Activated B cell treated with CpG ODN at 0.5 μM for 24 hours (primary cell): ENCODE results near the gene MSI2. TPM values are rescaled to one million over a fixed set of nuclear protein-coding genes. Genes with fewer than 3 reads are reported as not detected.

Source experiments
- ATAC-seq: fragments of 200-7000 bp; cut with Tn5 transposase; one replicate; pipeline ENCODE4 v1.10.0; 2021; ENCODE audit warnings: low read depth, mild to moderate bottlenecking, moderate library complexity
- CTCF ChIA-PET: fragments of 350-600 bp; sonication (Branson Sonifier 250); formaldehyde crosslinking; loops from one replicate; lab custom pipeline; 2021; ENCODE audit warnings: antibody characterized with exemption; lab: Charles Lee
- POLR2A ChIA-PET: fragments of 350-600 bp; sonication (Branson Sonifier 250); formaldehyde crosslinking; loops from one replicate; lab custom pipeline; 2021; ENCODE audit warnings: antibody characterized with exemption; lab: Charles Lee
- DNase-seq: peaks from one replicate; pipeline ENCODE4 v3.0.0; 2022
- H3K27ac Mint-ChIP-seq: one replicate; pipeline ENCODE4 v1.8.0; 2020; ENCODE audit warnings: mixed read lengths
- H3K27me3 Mint-ChIP-seq: one replicate; pipeline ENCODE4 v1.8.0; 2021; ENCODE audit warnings: mixed read lengths
- H3K36me3 Mint-ChIP-seq: one replicate; pipeline ENCODE4 v1.8.0; 2021; ENCODE audit warnings: low read depth, mixed read lengths
- H3K4me1 Mint-ChIP-seq: one replicate; pipeline ENCODE4 v1.8.0; 2021; ENCODE audit warnings: mixed read lengths
- H3K4me3 Mint-ChIP-seq: one replicate; pipeline ENCODE4 v1.8.0; 2020; ENCODE audit warnings: mild to moderate bottlenecking, mixed read lengths
- H3K9me3 Mint-ChIP-seq: one replicate; pipeline ENCODE4 v1.8.0; 2020; ENCODE audit warnings: mixed read lengths
- intact Hi-C: fragments of 100-400 bp; cut with micrococcal nuclease; formaldehyde crosslinking; loops from one replicate; pipeline ENCODE4 v1.15.1; 2024
- total RNA-seq: library from RNA; stranded (reverse); gene quantifications from 2 replicates; pipeline ENCODE4 v1.2.3, GENCODE V29; 2022
- TF ChIP-seq, protein P1 (sequence below): fragments of 200-600 bp; IDR thresholded peaks from one replicate; pipeline ENCODE4 v1.8.0; 2022; ENCODE audit warnings: antibody characterized with exemption, mild to moderate bottlenecking

Gene MSI2
- total RNA-seq, 1 donor from 2014 or later = 102 TPM

- Mint-ChIP-seq H3K27ac (no peak overlapping the region), H3K27me3 (no peaks in the 10 kb centered on the region), H3K36me3 (peaks cover 4% of the 10 kb centered on the region), H3K4me3 (no peak overlapping the region), H3K4me1 (peaks cover 44% of the 10 kb centered on the region), H3K9me3 (no peaks in the 10 kb centered on the region)
- intact Hi-C loops = no loop called here
- ATAC-seq = no peak
- CTCF ChIA-PET = no interaction called here
- TF ChIP-seq, protein P1, sequence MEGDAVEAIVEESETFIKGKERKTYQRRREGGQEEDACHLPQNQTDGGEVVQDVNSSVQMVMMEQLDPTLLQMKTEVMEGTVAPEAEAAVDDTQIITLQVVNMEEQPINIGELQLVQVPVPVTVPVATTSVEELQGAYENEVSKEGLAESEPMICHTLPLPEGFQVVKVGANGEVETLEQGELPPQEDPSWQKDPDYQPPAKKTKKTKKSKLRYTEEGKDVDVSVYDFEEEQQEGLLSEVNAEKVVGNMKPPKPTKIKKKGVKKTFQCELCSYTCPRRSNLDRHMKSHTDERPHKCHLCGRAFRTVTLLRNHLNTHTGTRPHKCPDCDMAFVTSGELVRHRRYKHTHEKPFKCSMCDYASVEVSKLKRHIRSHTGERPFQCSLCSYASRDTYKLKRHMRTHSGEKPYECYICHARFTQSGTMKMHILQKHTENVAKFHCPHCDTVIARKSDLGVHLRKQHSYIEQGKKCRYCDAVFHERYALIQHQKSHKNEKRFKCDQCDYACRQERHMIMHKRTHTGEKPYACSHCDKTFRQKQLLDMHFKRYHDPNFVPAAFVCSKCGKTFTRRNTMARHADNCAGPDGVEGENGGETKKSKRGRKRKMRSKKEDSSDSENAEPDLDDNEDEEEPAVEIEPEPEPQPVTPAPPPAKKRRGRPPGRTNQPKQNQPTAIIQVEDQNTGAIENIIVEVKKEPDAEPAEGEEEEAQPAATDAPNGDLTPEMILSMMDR = no peak
- DNase-seq = no peak
- POLR2A ChIA-PET = no interaction called here
These were observed 169.1 kb downstream of the MSI2 start for GRCh38 chr17:57425431-57425830.

DNA sequence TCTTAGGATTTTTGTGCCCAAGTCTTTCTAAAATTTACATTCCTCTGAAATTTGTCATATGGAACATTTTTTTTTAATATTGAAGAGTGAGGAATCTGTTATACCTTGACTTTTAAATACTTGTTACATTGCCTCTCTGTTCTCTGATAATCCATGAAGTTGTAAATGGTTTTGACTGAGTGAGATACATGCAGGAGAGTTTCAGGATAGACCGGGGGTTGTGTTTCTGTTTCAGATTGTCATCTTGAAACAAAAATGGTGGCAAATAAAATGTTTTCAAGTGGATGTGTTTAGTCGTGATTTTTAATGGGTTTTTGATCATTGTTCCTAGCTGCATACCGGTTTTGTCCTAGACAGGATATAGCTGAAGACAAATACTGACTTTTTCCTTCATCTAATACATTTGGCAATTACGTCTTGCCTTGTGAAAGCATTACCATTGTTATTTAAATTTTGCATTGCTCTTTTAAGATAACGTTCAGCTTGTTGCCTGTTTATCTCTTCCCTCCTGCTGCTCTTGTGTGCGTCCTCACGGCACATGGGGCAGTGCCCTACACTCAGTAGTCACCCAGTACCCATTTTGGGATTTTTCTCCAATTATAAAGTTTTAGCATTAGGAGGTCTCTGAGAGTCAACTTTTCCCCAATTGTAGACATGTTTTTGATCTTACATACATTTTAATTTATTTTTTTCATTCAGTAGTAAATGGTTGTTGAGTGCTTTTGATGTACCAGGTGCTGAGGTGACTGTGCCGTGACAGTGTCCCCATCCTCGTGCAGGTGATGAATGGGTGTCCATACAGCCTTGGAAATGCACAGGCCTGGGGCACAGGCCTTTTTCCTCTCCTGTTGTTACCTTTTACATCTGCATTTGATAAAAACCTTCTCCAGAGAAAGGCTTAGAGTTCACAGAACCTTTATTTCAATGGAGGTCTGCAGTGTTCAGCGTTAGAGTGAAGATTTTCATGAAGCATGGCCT is 169.9 kb downstream of the MSI2 start:
- TF ChIP-seq, protein P1 = no peak
- H3K4me1 Mint-ChIP-seq = peaks cover 44% of the 10 kb centered on the region
- H3K9me3 Mint-ChIP-seq = no peaks in the 10 kb centered on the region
- ChIA-PET POLR2A (no interaction called here), CTCF (no interaction called here)
- DNase-seq (no peak), ATAC-seq (no peak)
- no peak overlapping the region for H3K4me3 Mint-ChIP-seq
- H3K36me3 Mint-ChIP-seq = no peaks in the 10 kb centered on the region
- no peak overlapping the region for H3K27ac Mint-ChIP-seq
- intact Hi-C loops = no loop called here
- H3K27me3 Mint-ChIP-seq = no peaks in the 10 kb centered on the region

DNA sequence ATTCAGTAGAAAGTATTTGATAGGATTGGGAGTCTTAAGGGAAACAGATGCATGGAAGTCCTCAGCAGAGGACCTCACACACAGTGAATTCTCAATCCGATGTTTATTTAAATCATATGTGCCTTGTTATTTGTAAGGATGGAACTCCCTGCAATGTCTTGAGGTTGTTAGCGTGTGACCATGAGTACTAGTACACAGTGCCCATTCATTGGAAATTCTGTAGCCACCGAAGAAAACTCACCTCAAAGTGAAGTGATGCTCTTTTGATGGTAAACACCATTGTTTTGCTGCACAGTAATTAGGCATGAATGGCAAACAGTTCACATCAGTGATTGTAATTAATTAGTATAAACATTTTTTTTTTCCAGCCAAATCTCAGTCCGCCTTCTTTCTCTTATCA is 173.6 kb downstream of the MSI2 start:
- intact Hi-C loops = no loop called here
- DNase-seq = no peak
- no peaks in the 10 kb centered on the region for H3K9me3 Mint-ChIP-seq
- no peak overlapping the region for H3K27ac Mint-ChIP-seq
- ChIA-PET POLR2A (no interaction called here), CTCF (no interaction called here)
- TF ChIP-seq, protein P1 = no peak
- peaks cover 37% of the 10 kb centered on the region for H3K4me1 Mint-ChIP-seq
- no peak for ATAC-seq
- peaks cover 9% of the 10 kb centered on the region for H3K36me3 Mint-ChIP-seq
- no peaks in the 10 kb centered on the region for H3K27me3 Mint-ChIP-seq
- no peak overlapping the region for H3K4me3 Mint-ChIP-seq

DNA sequence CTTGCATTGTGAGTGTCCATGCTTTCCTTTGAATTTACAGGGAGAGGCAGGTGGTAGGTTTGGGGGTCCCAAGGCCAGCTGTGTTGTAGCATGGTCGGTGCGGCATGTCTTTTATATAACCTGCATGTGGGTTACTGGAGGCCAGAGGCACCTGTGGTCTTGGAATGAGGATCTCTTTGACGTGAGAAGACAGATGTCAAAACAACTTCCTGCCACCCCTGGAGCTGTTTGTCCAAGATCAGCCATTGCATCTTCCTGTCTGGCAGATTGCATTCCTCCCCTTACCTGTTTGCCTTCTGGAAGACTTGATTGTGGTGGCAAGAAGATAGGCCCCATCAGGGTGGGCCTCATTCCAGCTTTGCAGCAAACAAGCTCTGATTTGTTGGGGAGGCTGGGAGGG is 175.1 kb downstream of the MSI2 start:
- Mint-ChIP-seq H3K36me3 (peaks cover 9% of the 10 kb centered on the region), H3K4me1 (peaks cover 33% of the 10 kb centered on the region), H3K27me3 (no peaks in the 10 kb centered on the region), H3K4me3 (no peak overlapping the region), H3K27ac (no peak overlapping the region), H3K9me3 (no peaks in the 10 kb centered on the region)
- intact Hi-C loops = no loop called here
- no peak for DNase-seq
- ChIA-PET CTCF (no interaction called here), POLR2A (no interaction called here)
- no peak for ATAC-seq
- TF ChIP-seq, protein P1 = no peak

DNA sequence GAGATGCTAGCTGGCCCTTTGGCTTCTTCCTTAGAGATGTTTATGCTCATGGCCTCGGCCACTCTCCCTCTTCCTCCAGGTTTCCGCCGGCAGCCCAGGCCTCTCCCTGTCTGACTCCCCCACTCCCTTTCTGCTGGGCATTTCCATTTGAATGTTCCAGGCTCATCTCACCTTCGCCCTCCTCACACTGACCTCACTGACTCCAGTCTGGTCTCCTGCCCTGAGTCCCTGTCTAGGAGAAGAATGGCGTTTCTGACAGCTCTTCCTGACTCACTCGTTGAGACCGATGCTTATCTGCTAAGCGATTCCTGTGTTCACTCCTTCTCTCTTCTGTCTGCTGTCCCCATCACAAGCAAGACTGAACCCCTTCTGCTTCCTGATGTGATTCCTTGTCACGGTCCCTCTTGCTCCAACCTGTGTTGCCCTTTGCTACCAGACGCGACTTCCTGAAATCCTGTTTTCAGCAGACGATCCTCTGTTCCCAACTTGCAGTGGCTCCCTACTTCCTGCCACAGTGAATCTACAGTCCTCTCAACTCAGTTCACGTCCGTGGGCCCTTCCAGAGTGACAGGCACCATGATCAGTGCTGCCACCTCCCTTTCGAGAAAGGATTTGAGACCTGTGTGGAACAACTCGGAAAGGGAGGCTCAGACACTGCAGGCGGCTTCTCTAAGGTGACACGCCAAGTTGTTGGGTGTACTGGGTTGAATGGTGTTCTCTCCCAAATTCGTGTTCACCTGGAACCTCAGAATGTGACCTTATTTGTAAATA is 176.4 kb downstream of the MSI2 start:
- Mint-ChIP-seq H3K4me3 (no peak overlapping the region), H3K9me3 (no peaks in the 10 kb centered on the region), H3K27me3 (no peaks in the 10 kb centered on the region), H3K36me3 (peaks cover 12% of the 10 kb centered on the region), H3K4me1 (peaks cover 38% of the 10 kb centered on the region), H3K27ac (no peak overlapping the region)
- intact Hi-C loops = no loop called here
- ATAC-seq = no peak
- TF ChIP-seq, protein P1 = no peak
- ChIA-PET POLR2A (interaction anchor here (0.7 kb wide), 1 partner anchor 27 kb away, joined by 4 read pairs; no protein-coding TSS in a partner anchor), CTCF (interaction anchor here (0.8 kb wide), 1 partner anchor 189 kb away, joined by 3 read pairs; no protein-coding TSS in a partner anchor)
- no peak for DNase-seq
